T-cell (primary cell): Measurements from ENCODE around the gene C1QTNF6. TPM values are rescaled to one million over a fixed set of nuclear protein-coding genes. Genes with fewer than 3 reads are reported as not detected.

Experiments used
- ATAC-seq, 4 experiments: fragments of 200-7000 bp in 3 of 4; fragments of 150-1000 bp in 1 of 4; cut with Tn5 transposase; replicated peaks in 1 of 4; 1 replicate in 3 of 4; 2 replicates in 1 of 4; pipeline ENCODE4 v1.10.0; 2021; ENCODE audit warnings: moderate library complexity in 3 of 4, mild to moderate bottlenecking in 2 of 4, moderate number of reproducible peaks in 1 of 4
- CTCF ChIA-PET, 2 donors: fragments of 300-600 bp; sonication (Branson Sonifier 250); formaldehyde crosslinking; loops; one replicate each; lab custom pipeline; 2022; ENCODE audit warnings: antibody characterized with exemption in 2 of 2; lab: Charles Lee
- POLR2A ChIA-PET, 2 donors: fragments of 300-600 bp; sonication (Branson Sonifier 250); formaldehyde crosslinking; loops; one replicate each; lab custom pipeline; 2022; ENCODE audit warnings: antibody characterized with exemption in 2 of 2; lab: Charles Lee
- DNase-seq, 35 experiments: peaks; one replicate each; pipeline versions ENCODE4 v3.0.0 to v3.0.0-alpha.2; 2013 to 2023
- H3K27ac ChIP-seq: one replicate; pipeline ENCODE4 v1.5.1; 2013; ENCODE audit warnings: low read length
- H3K27me3 ChIP-seq, 2 experiments: replicated peaks in 1 of 2; 1 replicate in 1 of 2; 2 replicates in 1 of 2; pipeline versions ENCODE4 v1.6.1 to v1.7.0; 2013; ENCODE audit warnings: low read length in 1 of 2, mixed read lengths in 1 of 2; ENCODE audit not compliant: control insufficient read depth in 2 of 2, insufficient read depth in 2 of 2; ENCODE audit errors: extremely low read depth in 1 of 2
- H3K36me3 ChIP-seq, 2 donors: 1 replicate in 1 of 2; 2 replicates in 1 of 2; pipeline versions ENCODE4 v1.6.1 to v1.7.0; 2013; ENCODE audit warnings: low read length in 1 of 2; ENCODE audit not compliant: control insufficient read depth in 2 of 2, insufficient read depth in 1 of 2; ENCODE audit errors: extremely low read depth in 1 of 2
- H3K4me1 ChIP-seq, 2 experiments: 1 replicate in 1 of 2; 2 replicates in 1 of 2; pipeline versions ENCODE4 v1.6.1 to v1.7.0; 2013; ENCODE audit warnings: low read length in 2 of 2, mixed read lengths in 1 of 2; ENCODE audit not compliant: insufficient read depth in 2 of 2, control insufficient read depth in 1 of 2; ENCODE audit errors: extremely low read depth in 1 of 2
- H3K4me3 ChIP-seq, 2 donors: 1 replicate in 1 of 2; 2 replicates in 1 of 2; pipeline versions ENCODE4 v1.5.1 to v1.7.0; 2013; ENCODE audit warnings: mild to moderate bottlenecking in 2 of 2, low read length in 1 of 2, moderate library complexity in 1 of 2; ENCODE audit not compliant: control insufficient read depth in 1 of 2; ENCODE audit errors: extremely low read depth in 1 of 2
- H3K9me3 ChIP-seq: 2 replicates; pipeline ENCODE4 v1.7.0; 2013
- H3K27ac Mint-ChIP-seq, 2 donors: one replicate each; pipeline ENCODE4 v1.8.0; 2020 to 2021; ENCODE audit warnings: mild to moderate bottlenecking in 2 of 2, mixed read lengths in 2 of 2
- H3K27me3 Mint-ChIP-seq, 2 donors: one replicate each; pipeline ENCODE4 v1.8.0; 2021 to 2022; ENCODE audit warnings: mixed read lengths in 2 of 2
- H3K36me3 Mint-ChIP-seq: one replicate; pipeline ENCODE4 v1.8.0; 2021; ENCODE audit warnings: mixed read lengths
- H3K4me1 Mint-ChIP-seq, 3 donors: one replicate each; pipeline ENCODE4 v1.8.0; 2020 to 2022; ENCODE audit warnings: mixed read lengths in 3 of 3, mild to moderate bottlenecking in 1 of 3
- H3K4me3 Mint-ChIP-seq, 3 donors: one replicate each; pipeline ENCODE4 v1.8.0; 2020 to 2022; ENCODE audit warnings: mild to moderate bottlenecking in 3 of 3, mixed read lengths in 3 of 3, moderate library complexity in 3 of 3
- H3K9me3 Mint-ChIP-seq, 3 donors: one replicate each; pipeline ENCODE4 v1.8.0; 2020 to 2022; ENCODE audit warnings: mixed read lengths in 3 of 3
- WGBS: methylation state at CpG from one replicate; pipeline ENCODE4 v1.1.5; 2013; ENCODE audit warnings: missing lambda C conversion rate; ENCODE audit not compliant: insufficient coverage; 5-methylcytosine and 5-hydroxymethylcytosine counted together
- total RNA-seq, 35 experiments: library from RNA in 6 of 35; stranded (reverse) in 6 of 35; fragments of 120-200 nt in 1 of 35; gene quantifications; one replicate each; pipeline versions ENCODE4 v1.2.1 to v1.2.4 and lab custom pipeline; 2013 to 2026

C1QTNF6 gene
- total RNA-seq, 5 donors from 2014 or later (not counting 1 experiment from before 2014, with no cell fraction given) = 9.0 to 26.4 (median 22.0) TPM

DNA sequence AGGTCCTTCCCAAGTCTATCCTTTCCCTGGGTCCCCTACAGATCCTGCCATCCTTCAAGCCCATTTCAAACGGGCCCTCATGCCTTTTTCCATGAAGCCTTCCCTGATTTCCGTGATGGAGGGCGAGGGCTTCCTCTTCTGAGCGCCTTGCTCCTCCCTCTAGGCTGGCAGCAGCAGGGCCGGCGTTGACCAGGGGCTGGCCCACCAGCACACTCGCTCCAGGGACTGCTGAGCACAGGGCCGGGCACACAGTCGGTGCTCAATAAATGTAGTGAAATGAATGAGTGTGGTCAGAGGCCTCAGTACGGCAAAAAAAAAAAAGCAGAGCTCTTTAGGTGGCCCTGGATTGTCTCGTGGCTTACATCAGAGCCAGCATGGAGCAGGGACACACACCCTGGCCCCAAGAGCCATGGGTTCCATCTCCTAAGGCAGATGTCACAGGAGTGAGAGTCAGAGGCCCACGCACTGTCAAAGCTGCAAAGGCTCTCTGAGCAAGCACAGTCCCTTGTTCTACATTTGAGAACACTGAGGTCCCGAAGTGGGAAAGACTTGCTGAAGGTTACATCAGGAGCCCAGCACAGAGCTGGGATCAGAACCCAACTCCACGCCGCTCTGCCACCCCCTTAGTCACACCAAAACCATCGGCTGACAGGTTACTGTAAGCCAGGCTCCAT is 41.4 kb downstream of the C1QTNF6 start:
- Mint-ChIP-seq H3K27me3 (no peaks in the 10 kb centered on the region), H3K4me3 (peak overlapping the region; percentile 75 to 93 (median 87)), H3K36me3 (peaks cover 32% of the 10 kb centered on the region), H3K9me3 (no peaks in the 10 kb centered on the region), H3K27ac (peak overlapping the region; percentile 96 to 98), H3K4me1 (peaks cover 72 to 80% (median 78%) of the 10 kb centered on the region in 3 donors)
- ATAC-seq (no peak), DNase-seq (peak in 1 of 35 experiments; percentile 16)
- peaks cover 15 to 36% of the 10 kb centered on the region in 2 donors for H3K36me3 ChIP-seq
- peak overlapping the region; percentile 94 for H3K27ac ChIP-seq
- peaks cover 11 to 82% of the 10 kb centered on the region in 2 experiments for H3K4me1 ChIP-seq
- POLR2A ChIA-PET = interaction anchor here (0.6 to 2.2 kb wide), 3 partner anchors 24 to 1018 kb away, joined by 3 to 9 read pairs (median 8); no protein-coding TSS in a partner anchor
- H3K27me3 ChIP-seq = no peaks in the 10 kb centered on the region
- no peaks in the 10 kb centered on the region for H3K9me3 ChIP-seq
- H3K4me3 ChIP-seq = peak overlapping the region in 1 of 2 donors; percentile 96
- CTCF ChIA-PET = interaction anchor here in 1 of 2 donors (4.7 kb wide), 1 partner anchor 24 kb away, joined by 49 read pairs; no protein-coding TSS in a partner anchor
- WGBS = 34% methylated on average over 12 of the region's 16 CpGs

GRCh38 chr22:37146051-37146385 is 42.0 kb downstream of the C1QTNF6 start:
- H3K4me3 ChIP-seq = peak overlapping the region in 1 of 2 donors; percentile 96
- no peaks in the 10 kb centered on the region for H3K9me3 ChIP-seq
- H3K4me1 ChIP-seq = peaks cover 11 to 87% of the 10 kb centered on the region in 2 experiments
- Mint-ChIP-seq H3K27me3 (no peaks in the 10 kb centered on the region), H3K4me1 (peaks cover 66 to 78% (median 72%) of the 10 kb centered on the region in 3 donors), H3K4me3 (peak overlapping the region; percentile 75 to 93 (median 87)), H3K36me3 (peaks cover 32% of the 10 kb centered on the region), H3K27ac (peak overlapping the region; percentile 96 to 98), H3K9me3 (no peaks in the 10 kb centered on the region)
- H3K27me3 ChIP-seq = no peaks in the 10 kb centered on the region
- H3K27ac ChIP-seq = peak overlapping the region; percentile 94
- H3K36me3 ChIP-seq = peaks cover 15 to 42% of the 10 kb centered on the region in 2 donors
- POLR2A ChIA-PET = interaction anchor here in 1 of 2 donors (0.9 kb wide), 1 partner anchor 24 kb away, joined by 3 read pairs; no protein-coding TSS in a partner anchor
- DNase-seq = peak in 1 of 35 experiments; percentile 17
- 27% methylated on average over 6 of the region's 6 CpGs for WGBS
- CTCF ChIA-PET = interaction anchor here in 1 of 2 donors (1.5 kb wide), 1 partner anchor 24 kb away, joined by 10 read pairs; no protein-coding TSS in a partner anchor
- no peak for ATAC-seq

- Mint-ChIP-seq H3K4me3 (peak overlapping the region; percentile 75 to 93 (median 87)), H3K27ac (peak overlapping the region; percentile 96 to 98), H3K9me3 (no peaks in the 10 kb centered on the region), H3K27me3 (no peaks in the 10 kb centered on the region), H3K4me1 (peaks cover 61 to 75% (median 65%) of the 10 kb centered on the region in 3 donors), H3K36me3 (peaks cover 32% of the 10 kb centered on the region)
- Histone ChIP-seq H3K36me3 (peaks cover 15 to 49% of the 10 kb centered on the region in 2 donors), H3K4me3 (peak overlapping the region in 1 of 2 donors; percentile 96), H3K27ac (peak overlapping the region; percentile 94), H3K9me3 (no peaks in the 10 kb centered on the region), H3K27me3 (no peaks in the 10 kb centered on the region), H3K4me1 (peaks cover 11 to 92% of the 10 kb centered on the region in 2 experiments)
- CTCF ChIA-PET = interaction anchor here in 1 of 2 donors (1.5 kb wide), 1 partner anchor 23 kb away, joined by 10 read pairs; no protein-coding TSS in a partner anchor
- DNase-seq (no peak), ATAC-seq (no peak)
- WGBS = 65% methylated on average over 11 of the region's 17 CpGs
- POLR2A ChIA-PET = interaction anchor here in 1 of 2 donors (0.9 kb wide), 1 partner anchor 23 kb away, joined by 3 read pairs; no protein-coding TSS in a partner anchor
Observed at GRCh38 chr22:37145180-37146050, 42.6 kb downstream of the C1QTNF6 start.

- no peaks in the 10 kb centered on the region for H3K9me3 ChIP-seq
- H3K27me3 Mint-ChIP-seq = no peaks in the 10 kb centered on the region
- H3K9me3 Mint-ChIP-seq = no peaks in the 10 kb centered on the region
- POLR2A ChIA-PET = no interaction called here
- CTCF ChIA-PET = no interaction called here
- peak overlapping the region in 1 of 2 donors; percentile 32 for H3K27ac Mint-ChIP-seq
- peak overlapping the region; percentile 14 for H3K27ac ChIP-seq
- H3K4me3 ChIP-seq = no peak overlapping the region
- H3K36me3 ChIP-seq = peaks cover 12 to 60% of the 10 kb centered on the region in 2 donors
- peaks cover 54 to 69% (median 54%) of the 10 kb centered on the region in 3 donors for H3K4me1 Mint-ChIP-seq
- no peak for ATAC-seq
- peaks cover 32% of the 10 kb centered on the region for H3K36me3 Mint-ChIP-seq
- no peak for DNase-seq
- peaks cover 6 to 83% of the 10 kb centered on the region in 2 experiments for H3K4me1 ChIP-seq
- H3K4me3 Mint-ChIP-seq = no peak overlapping the region
- H3K27me3 ChIP-seq = no peaks in the 10 kb centered on the region
- 86% methylated on average over 1 of the region's 10 CpGs for WGBS
Observed at GRCh38 chr22:37144180-37144554, 43.9 kb downstream of the C1QTNF6 start.

GRCh38 chr22:37141971-37142370 is 46.1 kb downstream of the C1QTNF6 start:
- Histone ChIP-seq H3K27ac (no peak overlapping the region), H3K4me1 (peaks cover 3 to 71% of the 10 kb centered on the region in 2 experiments), H3K36me3 (peaks cover 13 to 82% of the 10 kb centered on the region in 2 donors), H3K27me3 (no peaks in the 10 kb centered on the region), H3K9me3 (no peaks in the 10 kb centered on the region), H3K4me3 (no peak overlapping the region)
- WGBS = 89% methylated on average over 6 of the region's 6 CpGs
- Mint-ChIP-seq H3K4me1 (peaks cover 32 to 63% (median 45%) of the 10 kb centered on the region in 3 donors), H3K4me3 (no peak overlapping the region), H3K27me3 (no peaks in the 10 kb centered on the region), H3K9me3 (no peaks in the 10 kb centered on the region), H3K27ac (no peak overlapping the region), H3K36me3 (peaks cover 51% of the 10 kb centered on the region)
- ATAC-seq = no peak
- ChIA-PET POLR2A (no interaction called here), CTCF (no interaction called here)
- DNase-seq = no peak

DNA sequence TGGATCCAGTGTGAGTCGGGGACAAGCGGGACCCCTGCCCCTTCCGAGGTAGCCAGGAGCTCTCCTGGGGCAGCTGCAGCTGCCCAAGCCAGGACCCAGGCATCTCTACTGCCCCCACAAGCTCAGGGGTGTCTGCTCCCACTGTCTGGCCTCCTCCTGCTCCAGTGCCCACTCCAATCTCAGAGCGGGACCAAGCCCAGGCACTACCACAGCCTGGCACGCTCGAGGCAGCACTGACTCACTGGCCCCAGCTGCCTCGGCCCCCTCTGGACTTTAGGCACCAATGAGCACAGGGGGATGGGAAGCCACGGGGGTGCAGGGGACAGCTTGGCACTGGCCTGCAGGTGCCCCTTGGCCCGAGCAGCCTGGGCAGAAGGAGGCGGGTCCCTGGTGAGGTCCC is 46.6 kb downstream of the C1QTNF6 start:
- Histone ChIP-seq H3K9me3 (no peaks in the 10 kb centered on the region), H3K27ac (no peak overlapping the region), H3K4me1 (peaks cover 1 to 68% of the 10 kb centered on the region in 2 experiments), H3K4me3 (no peak overlapping the region), H3K27me3 (no peaks in the 10 kb centered on the region), H3K36me3 (peaks cover 18 to 87% of the 10 kb centered on the region in 2 donors)
- POLR2A ChIA-PET = no interaction called here
- ATAC-seq (no peak), DNase-seq (no peak)
- Mint-ChIP-seq H3K4me3 (no peak overlapping the region), H3K36me3 (peaks cover 53% of the 10 kb centered on the region), H3K27me3 (no peaks in the 10 kb centered on the region), H3K4me1 (peaks cover 27 to 61% (median 40%) of the 10 kb centered on the region in 3 donors), H3K27ac (no peak overlapping the region), H3K9me3 (no peaks in the 10 kb centered on the region)
- CTCF ChIA-PET = interaction anchor here in 1 of 2 donors (0.6 kb wide), 1 partner anchor 379 kb away, joined by 5 read pairs; no protein-coding TSS in a partner anchor
- WGBS = 92% methylated on average over 10 of the region's 10 CpGs
